Endothelial cell of hepatic sinusoid (primary cell): ENCODE results near the gene PRKG1.
"Not testable (repeated sequence)": the region's sequence is repeated elsewhere in the genome, so short reads cannot be mapped to it uniquely, and the experiment has no call there.

Experiments
- in situ Hi-C: cut with HindIII; loops from 2 replicates; pipeline ENCODE4 v1.10.0; 2017; ENCODE audit warnings: low sequenced_read_pairs

The PRKG1 gene

GRCh38 chr10:51564896-51565510 is 490.7 kb downstream of the PRKG1 start:
- in situ Hi-C loops: no loop called here

GRCh38 chr10:51567271-51567670 is 493.0 kb downstream of the PRKG1 start:
- in situ Hi-C loops: no loop called here

- in situ Hi-C loops: no loop called here
Observed at GRCh38 chr10:51569467-51569866, 495.2 kb downstream of the PRKG1 start.

- in situ Hi-C loops: no loop called here
Observed at GRCh38 chr10:51574248-51575048, 500.2 kb downstream of the PRKG1 start.

- in situ Hi-C loops: not testable (repeated sequence)
Observed at GRCh38 chr10:51581196-51581595, 506.9 kb downstream of the PRKG1 start.

- in situ Hi-C loops: no loop called here
Observed at GRCh38 chr10:51583976-51584375, 509.7 kb downstream of the PRKG1 start.

- in situ Hi-C loops: no loop called here
Observed at GRCh38 chr10:51585742-51586141, 511.5 kb downstream of the PRKG1 start.

GRCh38 chr10:51588984-51589383 is 514.7 kb downstream of the PRKG1 start:
- in situ Hi-C loops: no loop called here

GRCh38 chr10:51590818-51591217 is 516.5 kb downstream of the PRKG1 start:
- in situ Hi-C loops: no loop called here

- in situ Hi-C loops: no loop called here
Observed at GRCh38 chr10:51596695-51597094, 522.4 kb downstream of the PRKG1 start.

GRCh38 chr10:51599647-51600046 is 525.4 kb downstream of the PRKG1 start:
- in situ Hi-C loops: no loop called here

GRCh38 chr10:51602326-51602725 is 528.0 kb downstream of the PRKG1 start:
- in situ Hi-C loops: no loop called here

GRCh38 chr10:51604579-51604978 is 530.3 kb downstream of the PRKG1 start:
- in situ Hi-C loops: no loop called here

GRCh38 chr10:51606825-51607462 is 532.7 kb downstream of the PRKG1 start:
- in situ Hi-C loops: no loop called here

GRCh38 chr10:51607463-51607835 is 533.2 kb downstream of the PRKG1 start:
- in situ Hi-C loops: no loop called here

- in situ Hi-C loops: no loop called here
Observed at GRCh38 chr10:51608211-51608610, 533.9 kb downstream of the PRKG1 start.

GRCh38 chr10:51615764-51616298 is 541.5 kb downstream of the PRKG1 start:
- in situ Hi-C loops: no loop called here

GRCh38 chr10:51617576-51618235 is 543.4 kb downstream of the PRKG1 start:
- in situ Hi-C loops: no loop called here

GRCh38 chr10:51619365-51619764 is 545.1 kb downstream of the PRKG1 start:
- in situ Hi-C loops: no loop called here

- in situ Hi-C loops: no loop called here
Observed at GRCh38 chr10:51620131-51620530, 545.8 kb downstream of the PRKG1 start.

GRCh38 chr10:51624013-51624412 is 549.7 kb downstream of the PRKG1 start:
- in situ Hi-C loops: no loop called here
